ENCODE results near the gene ARHGAP20. TPM values are rescaled to one million over a fixed set of nuclear protein-coding genes. Genes with fewer than 3 reads are reported as not detected.
A peak's percentile ranks its signal among the peaks of the same experiment; 100 is the strongest.

The ARHGAP20 gene
- total RNA-seq, 6 experiments from 2014 or later = 0.52 to 1.2 (median 0.92) TPM

DNA sequence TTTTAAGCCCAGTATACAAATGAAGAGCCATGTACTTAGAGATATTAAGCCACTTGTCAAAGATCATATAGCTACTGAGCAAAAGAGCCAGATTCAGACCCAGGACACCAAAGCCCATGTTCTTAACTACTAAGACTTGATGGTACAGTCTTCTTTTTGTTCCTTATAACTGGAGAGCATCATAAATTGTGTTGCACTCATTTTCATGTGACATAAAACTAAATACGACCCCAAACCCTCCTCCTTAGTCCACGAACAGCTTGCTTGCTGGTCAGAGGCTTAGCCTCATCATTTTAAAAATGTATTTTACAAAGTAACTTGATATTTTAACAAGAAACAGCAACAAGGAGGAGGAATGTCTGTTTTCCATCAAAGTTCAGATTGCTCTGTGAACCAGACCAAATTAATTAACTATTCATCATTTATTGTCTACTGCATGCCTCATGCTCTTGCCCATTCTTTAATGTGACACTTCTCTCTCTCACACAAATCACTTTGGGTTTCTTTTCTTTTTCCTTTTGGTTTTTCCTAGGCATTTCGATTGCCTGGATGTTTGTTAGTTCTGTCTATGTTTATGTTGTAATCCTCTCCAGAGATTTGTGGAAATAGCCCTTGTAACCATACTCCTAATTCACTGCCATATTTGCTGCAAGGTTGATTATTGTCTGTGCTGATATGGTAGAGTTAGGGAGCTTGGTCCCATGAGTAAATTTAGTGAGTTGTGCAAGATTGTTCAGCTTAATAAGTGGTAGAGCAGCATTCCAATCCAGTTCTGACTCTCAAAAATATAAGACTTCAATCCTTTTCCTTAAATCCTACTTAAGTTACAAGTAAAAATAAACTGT is 8.4 kb upstream of the ARHGAP20 start:
- no peaks in the 10 kb centered on the region for H3K4me1 Mint-ChIP-seq (ENCODE audit: low read depth)
- no peaks in the 10 kb centered on the region; the same call in none of the 2 replicates for H3K27me3 Mint-ChIP-seq (ENCODE audit: insufficient read depth)
- H3K9me3 Mint-ChIP-seq = no peaks in the 10 kb centered on the region
- H3K4me3 Mint-ChIP-seq = no peak overlapping the region
- DNase-seq = no peak
- H3K36me3 Mint-ChIP-seq (ENCODE audit: low read depth) = no peaks in the 10 kb centered on the region
- TF ChIP-seq, protein P1, sequence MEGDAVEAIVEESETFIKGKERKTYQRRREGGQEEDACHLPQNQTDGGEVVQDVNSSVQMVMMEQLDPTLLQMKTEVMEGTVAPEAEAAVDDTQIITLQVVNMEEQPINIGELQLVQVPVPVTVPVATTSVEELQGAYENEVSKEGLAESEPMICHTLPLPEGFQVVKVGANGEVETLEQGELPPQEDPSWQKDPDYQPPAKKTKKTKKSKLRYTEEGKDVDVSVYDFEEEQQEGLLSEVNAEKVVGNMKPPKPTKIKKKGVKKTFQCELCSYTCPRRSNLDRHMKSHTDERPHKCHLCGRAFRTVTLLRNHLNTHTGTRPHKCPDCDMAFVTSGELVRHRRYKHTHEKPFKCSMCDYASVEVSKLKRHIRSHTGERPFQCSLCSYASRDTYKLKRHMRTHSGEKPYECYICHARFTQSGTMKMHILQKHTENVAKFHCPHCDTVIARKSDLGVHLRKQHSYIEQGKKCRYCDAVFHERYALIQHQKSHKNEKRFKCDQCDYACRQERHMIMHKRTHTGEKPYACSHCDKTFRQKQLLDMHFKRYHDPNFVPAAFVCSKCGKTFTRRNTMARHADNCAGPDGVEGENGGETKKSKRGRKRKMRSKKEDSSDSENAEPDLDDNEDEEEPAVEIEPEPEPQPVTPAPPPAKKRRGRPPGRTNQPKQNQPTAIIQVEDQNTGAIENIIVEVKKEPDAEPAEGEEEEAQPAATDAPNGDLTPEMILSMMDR (IDR thresholded peaks at IDR 0.05) = no peak
- no peak overlapping the region for H3K27ac Mint-ChIP-seq

DNA sequence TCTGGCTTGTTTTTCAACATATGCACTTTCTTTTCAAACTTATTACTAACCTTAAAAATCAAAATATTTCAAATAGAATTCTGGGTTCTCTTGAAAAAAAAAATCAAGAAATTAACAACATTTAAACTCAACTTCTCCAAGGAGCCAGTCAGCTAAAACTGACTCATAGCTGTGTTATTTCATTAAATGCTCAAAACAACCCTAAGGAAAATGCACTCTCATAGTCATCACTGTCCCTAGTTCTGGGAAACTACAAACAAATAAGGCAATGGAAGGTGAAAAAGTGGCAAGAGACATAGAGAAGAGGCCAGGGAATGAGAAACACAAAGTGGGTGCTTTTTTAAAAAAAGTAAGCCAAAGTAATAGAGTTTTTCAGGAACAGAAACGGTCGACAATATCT is 4.1 kb upstream of the ARHGAP20 start:
- Mint-ChIP-seq H3K36me3 (ENCODE audit: low read depth) (no peaks in the 10 kb centered on the region), H3K27ac (no peak overlapping the region), H3K9me3 (no peaks in the 10 kb centered on the region), H3K4me3 (no peak overlapping the region), H3K27me3 (ENCODE audit: insufficient read depth) (no peaks in the 10 kb centered on the region; the same call in none of the 2 replicates), H3K4me1 (ENCODE audit: low read depth) (peaks cover 9% of the 10 kb centered on the region)
- peak; percentile 61 for DNase-seq
- TF ChIP-seq, protein P1 (IDR thresholded peaks at IDR 0.05) = no peak

DNA sequence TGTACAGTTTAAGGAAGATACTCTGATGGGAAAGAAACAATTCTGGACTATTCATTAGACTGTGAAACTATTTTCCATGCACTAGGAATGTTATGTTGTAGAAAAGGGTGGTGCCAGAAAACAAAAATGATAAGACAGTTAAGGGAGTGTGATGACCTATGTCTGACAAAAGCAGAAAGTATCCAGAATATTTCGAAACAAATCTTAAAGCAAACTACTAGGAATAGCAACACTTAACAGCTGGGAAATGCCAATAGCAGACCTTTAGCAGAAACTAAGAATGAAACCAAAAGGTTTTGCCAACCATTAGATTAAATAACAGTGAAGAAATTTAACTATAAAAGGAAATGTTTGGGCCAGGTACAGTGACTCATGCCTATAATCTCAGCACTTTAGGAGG is 3.3 kb upstream of the ARHGAP20 start:
- Mint-ChIP-seq H3K4me3 (peak overlapping the region; percentile 30; the same call in 1 of the 2 replicates), H3K36me3 (ENCODE audit: low read depth) (no peaks in the 10 kb centered on the region), H3K4me1 (ENCODE audit: low read depth) (peaks cover 13% of the 10 kb centered on the region), H3K27me3 (ENCODE audit: insufficient read depth) (no peaks in the 10 kb centered on the region; the same call in 1 of the 2 replicates), H3K27ac (no peak overlapping the region; the same call in none of the 2 replicates), H3K9me3 (no peaks in the 10 kb centered on the region)
- DNase-seq = peak; percentile 46
- TF ChIP-seq, protein P1 (IDR thresholded peaks at IDR 0.05) = no peak

DNA sequence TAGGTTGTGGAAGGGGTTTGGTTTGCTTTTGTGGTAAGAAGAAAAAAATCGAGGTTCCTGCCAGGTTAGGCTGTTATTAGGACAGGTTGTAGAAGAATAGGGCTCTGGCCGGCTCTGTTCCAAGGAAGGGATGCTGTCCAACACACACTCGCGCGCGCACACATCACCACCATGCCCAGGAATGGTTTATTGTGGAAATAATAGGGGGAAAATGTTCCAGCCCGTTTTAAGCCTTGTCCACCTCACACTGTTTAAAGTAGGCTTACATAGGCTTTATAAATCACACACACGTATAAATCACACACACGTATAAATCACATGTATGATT is 1.2 kb upstream of the ARHGAP20 start:
- TF ChIP-seq, protein P1 (IDR thresholded peaks at IDR 0.05) = no peak
- H3K36me3 Mint-ChIP-seq (ENCODE audit: low read depth) = no peaks in the 10 kb centered on the region
- H3K27me3 Mint-ChIP-seq (ENCODE audit: insufficient read depth) = no peaks in the 10 kb centered on the region; the same call in 1 of the 2 replicates
- peaks cover 16% of the 10 kb centered on the region for H3K4me1 Mint-ChIP-seq (ENCODE audit: low read depth)
- no peaks in the 10 kb centered on the region for H3K9me3 Mint-ChIP-seq
- no peak overlapping the region for H3K27ac Mint-ChIP-seq
- DNase-seq = no peak
- H3K4me3 Mint-ChIP-seq = peak overlapping the region; percentile 83

DNA sequence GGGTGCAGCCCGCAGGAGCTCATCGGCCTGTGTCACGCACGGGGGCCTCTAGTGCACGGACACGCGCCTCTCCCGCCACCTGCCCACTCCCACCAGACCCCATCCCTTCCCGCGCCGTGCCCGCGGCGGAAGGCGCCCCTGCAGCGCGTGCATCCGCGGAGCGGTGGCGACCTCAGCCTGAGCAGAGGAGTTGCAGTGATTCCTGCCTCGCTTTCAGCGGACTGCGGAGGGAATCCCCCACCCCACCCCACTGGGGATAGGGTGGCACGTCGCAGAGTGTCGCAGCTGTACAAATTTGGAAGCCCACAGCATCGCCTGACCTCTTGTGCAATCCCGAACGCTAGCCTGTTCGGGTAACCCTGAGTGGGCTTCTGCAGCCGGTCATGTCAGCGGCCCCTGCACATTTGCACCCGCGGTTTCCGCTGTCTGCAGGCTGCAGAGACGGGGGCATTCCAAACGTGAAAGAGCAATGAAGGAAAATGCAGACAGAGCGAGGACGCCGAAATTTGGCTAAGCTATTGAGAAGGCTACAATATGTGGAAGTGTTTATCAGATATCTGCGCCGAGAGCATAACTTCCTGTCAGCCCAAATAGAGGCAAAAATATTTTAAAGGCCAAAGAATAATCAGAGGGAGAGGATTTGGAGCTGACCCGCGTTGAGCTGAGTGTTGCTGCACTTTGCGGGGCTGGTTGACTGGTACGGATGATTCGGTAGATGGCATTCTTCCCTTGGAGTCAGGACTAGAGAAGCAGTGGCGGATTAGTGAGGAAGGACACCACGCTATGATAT is 617 bp upstream of the ARHGAP20 start:
- DNase-seq = no peak
- no peak overlapping the region for H3K27ac Mint-ChIP-seq

More for the DNA sequence above, 617 bp upstream of the ARHGAP20 start:
- H3K4me3 Mint-ChIP-seq = peak overlapping the region; percentile 83
- H3K9me3 Mint-ChIP-seq = no peaks in the 10 kb centered on the region
- no peaks in the 10 kb centered on the region for H3K36me3 Mint-ChIP-seq (ENCODE audit: low read depth)
- TF ChIP-seq, protein P1 (IDR thresholded peaks at IDR 0.05) = no peak
- H3K27me3 Mint-ChIP-seq (ENCODE audit: insufficient read depth) = no peaks in the 10 kb centered on the region; the same call in 1 of the 2 replicates
- H3K4me1 Mint-ChIP-seq (ENCODE audit: low read depth) = peaks cover 16% of the 10 kb centered on the region
